Hindlimb muscle (tissue), 1 donor: ENCODE results near the gene ZNF550. TPM values are rescaled to one million over a fixed set of nuclear protein-coding genes. Genes with fewer than 3 reads are reported as not detected.

Source experiments
- DNase-seq: peaks from one replicate; pipeline ENCODE4 v3.0.0-alpha.2; 2013
- polyA plus RNA-seq: library from polyadenylated mRNA; unstranded; fragments of 120-200 nt; gene quantifications from one replicate; pipeline ENCODE4 v1.2.1, GENCODE V29; 2013; ENCODE audit not compliant: insufficient read length

Gene ZNF550
- polyA plus RNA-seq, result 12.8 TPM

- peak; percentile 93 for DNase-seq
These were observed at the start of gene ZNF550 for GRCh38 chr19:57559404-57560025. Gene ZNF550, minus strand, starts transcription at chr19:57559863. Its CDS starts 181 bp downstream, at chr19:57559682.

GRCh38 chr19:57606931-57607330 is 47.3 kb upstream of the ZNF550 start:
- DNase-seq, result no peak

- peak; percentile 93 for DNase-seq
These were observed 40.2 kb upstream of the ZNF550 start, which contains the start of gene ZNF530 for GRCh38 chr19:57599761-57600383. Gene ZNF530, plus strand, starts transcription at chr19:57599885. Its CDS starts 4,461 bp downstream, at chr19:57604346.

GRCh38 chr19:57599377-57599760 is 39.7 kb upstream of the ZNF550 start:
- no peak for DNase-seq

DNA sequence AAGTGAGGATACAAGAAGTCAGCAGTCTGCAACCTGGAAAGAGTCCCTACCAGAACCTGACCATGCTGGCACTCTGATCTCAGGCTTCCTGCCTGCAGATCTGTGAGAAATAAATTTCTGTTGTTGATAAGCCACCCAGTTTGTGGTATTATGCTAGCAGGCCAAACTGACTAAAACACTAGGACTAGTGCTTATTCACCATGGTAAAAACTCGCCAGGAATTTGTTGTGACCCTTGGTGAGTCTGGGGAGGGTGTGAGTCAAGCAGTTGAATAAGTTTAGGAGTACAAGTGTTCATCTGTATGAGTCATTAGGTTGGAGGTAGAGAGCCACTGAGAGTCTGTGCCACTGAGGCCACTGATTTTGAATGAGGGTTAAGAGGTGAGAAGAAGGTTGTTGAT is 27.9 kb upstream of the ZNF550 start:
- DNase-seq, result no peak

GRCh38 chr19:57583521-57584416 is 24.1 kb upstream of the ZNF550 start, which contains the start of gene ZIK1:
Gene ZIK1, plus strand, starts transcription at chr19:57584145. Its CDS starts 212 bp downstream, at chr19:57584357.
- peak; percentile 92 for DNase-seq

DNA sequence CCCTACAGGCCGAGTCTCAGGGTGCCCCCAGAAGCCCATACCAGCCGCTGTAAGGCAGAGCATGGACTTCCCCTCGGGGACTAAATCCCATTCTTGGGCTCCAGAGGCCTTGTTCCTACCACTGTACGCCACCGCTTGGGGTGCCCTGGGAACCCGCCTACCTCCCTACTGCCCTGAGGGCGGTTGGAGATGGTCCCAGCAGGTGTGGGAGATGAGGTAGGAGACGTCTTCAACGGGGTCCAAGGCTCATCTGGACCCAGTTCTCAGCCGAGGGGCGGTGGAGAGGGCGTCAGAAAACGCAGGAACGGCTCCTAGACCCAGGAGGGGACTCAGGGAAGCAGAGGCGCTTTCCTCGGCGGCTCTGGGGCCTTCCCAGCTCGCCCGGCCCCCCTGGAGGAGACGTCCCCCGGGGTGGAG is 23.4 kb upstream of the ZNF550 start:
- no peak for DNase-seq

DNA sequence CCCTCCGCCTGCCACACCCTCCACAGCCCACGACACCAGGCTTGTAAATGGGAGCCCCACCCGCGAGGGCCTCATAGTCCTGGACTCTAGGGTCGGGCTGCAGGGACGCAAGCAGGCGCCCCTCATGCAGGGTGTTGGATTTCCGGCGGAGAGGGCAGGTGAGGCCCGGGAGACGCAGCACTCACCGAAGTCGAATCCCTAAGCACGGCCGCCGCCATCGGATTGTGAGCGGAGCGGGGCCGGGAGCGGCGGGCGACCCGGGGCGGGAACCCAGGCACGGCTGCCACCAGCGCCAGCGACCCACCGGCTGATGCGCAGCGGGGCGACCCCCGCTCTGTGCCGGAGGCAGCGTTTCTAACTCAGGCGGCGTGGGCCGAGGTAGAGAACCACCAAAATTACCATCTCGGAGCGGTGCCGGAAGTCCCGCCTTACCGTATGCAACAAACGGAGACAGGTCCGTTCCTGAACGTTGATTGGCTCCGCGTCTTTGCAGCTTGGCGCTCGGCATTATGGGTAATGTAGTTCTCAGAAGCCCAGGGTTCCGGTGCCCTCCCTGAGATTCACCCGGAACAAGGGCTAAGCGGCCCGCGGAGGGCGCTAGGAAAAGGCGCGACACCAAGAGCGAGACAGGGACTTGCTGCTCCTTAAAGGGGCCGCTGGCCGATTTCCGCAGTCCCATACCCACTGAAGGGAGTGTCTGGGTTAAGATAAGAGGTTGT is 19.0 kb upstream of the ZNF550 start, which contains the start of gene ZNF416:
ZNF416 (minus strand) TSS at position 425 of the 719 bp plus-strand sequence; CDS start at position 218, 207 bp downstream.
- peak; percentile 98 for DNase-seq

DNA sequence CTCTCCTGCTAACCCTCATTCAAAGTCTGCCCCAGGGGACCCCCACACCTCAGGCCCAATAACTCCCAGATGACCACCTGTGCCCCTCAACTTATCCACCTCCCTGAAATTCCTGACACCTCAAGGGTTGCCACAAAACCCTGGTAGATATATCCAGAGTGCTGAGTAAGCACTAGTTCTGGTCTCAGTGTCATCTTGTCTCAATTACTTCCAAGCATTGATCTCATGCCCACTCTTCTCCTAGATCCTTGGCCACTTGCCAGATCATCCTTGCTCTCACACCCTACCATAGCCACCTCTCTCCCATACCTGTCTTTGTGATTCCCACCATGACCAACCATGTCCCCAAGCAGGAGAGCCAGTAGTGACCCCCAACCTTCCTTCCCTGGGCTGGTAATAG is 17.0 kb upstream of the ZNF550 start:
- no peak for DNase-seq

DNA sequence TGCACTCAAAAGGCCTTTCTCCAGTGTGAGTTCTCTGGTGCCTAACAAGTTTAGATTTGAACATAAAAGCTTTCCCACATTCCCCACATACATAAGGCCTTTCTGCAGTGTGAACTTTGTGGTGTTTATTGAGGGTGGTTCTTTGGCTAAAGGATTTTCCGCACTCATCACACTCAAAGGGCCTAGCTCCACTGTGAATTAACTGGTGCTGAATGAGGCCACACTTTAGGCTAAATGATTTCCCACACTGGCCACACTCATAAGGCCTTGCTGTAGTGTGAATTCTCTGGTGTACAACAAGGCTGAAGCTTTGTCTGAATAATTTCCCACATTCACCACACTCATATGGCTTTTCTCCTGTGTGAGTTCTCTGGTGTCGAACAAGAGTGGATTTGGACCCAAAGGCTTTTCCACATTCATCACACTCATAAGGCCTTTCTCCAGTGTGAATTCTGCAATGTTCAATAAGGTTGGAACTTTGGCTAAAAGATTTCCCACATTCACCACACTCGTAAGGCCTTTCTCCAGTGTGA is 12.8 kb upstream of the ZNF550 start:
- DNase-seq, result no peak

- no peak for DNase-seq
These were observed 11.0 kb upstream of the ZNF550 start for GRCh38 chr19:57570707-57571106.

GRCh38 chr19:57566396-57567265 is 7.0 kb upstream of the ZNF550 start:
- no peak for DNase-seq

DNA sequence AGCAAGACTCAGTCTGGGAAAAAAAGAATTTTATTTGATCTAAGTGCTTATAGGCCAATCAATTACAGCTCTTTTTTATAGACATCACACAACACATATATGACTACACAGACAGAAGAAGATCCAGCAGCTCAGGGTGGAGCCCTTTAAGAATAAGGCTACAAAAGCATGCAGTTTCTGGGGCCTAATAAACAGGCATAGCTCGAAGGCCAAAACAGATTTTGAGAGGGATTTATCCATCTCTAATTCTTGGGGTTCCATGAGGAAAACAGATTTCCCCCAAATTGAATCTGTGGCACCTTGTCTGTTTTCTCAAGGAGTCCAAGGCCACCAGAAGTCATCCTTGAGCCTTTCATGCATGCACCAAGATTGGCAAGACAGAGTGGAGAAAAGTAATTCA is 3.9 kb upstream of the ZNF550 start:
- no peak for DNase-seq

DNA sequence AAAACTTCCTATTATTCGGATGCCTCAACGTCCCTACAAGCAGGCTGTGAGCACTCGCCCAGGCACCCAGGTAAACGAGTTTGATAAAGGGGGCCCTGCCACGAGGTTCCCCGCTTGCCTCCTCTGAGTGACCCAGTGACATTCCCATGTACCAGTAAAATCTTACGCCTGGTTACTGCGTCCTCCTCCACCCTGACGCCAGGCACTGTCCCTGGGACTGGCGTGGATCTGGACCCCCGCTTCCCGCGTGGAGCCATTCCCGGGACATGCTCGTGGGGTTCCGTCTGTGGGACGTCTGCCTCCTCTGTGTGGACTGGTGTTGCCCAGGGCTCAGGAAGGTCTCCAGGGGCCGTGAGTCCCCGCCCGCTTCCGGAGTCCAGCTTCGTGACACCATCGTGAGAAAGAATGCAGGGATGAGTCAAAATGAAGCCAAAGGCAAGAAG is 407 bp upstream of the ZNF550 start:
- no peak for DNase-seq

- DNase-seq, result peak; percentile 6
These were observed 657 bp downstream of the ZNF550 start for GRCh38 chr19:57559008-57559403.

GRCh38 chr19:57558525-57558924 is 1.1 kb downstream of the ZNF550 start:
- no peak for DNase-seq

DNA sequence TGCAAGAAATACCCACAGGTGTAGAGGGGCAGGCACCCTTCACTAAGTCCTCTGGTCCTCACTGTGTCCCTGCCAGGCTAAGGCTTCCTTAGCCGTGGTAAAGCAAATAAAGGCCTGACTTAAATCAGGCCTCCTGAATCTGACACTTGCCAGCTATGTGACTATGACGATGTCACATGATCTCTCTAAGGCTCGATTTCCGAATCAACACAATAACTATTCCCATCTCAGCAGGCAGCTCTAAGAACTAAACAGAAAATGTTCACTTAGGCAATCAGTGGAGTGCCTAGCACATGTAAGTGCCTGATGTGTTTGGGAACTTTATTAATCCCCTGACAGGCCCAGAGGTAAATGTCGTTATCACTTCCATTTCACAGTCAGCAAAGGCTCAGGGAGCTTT is 2.0 kb downstream of the ZNF550 start:
- DNase-seq, result no peak

DNA sequence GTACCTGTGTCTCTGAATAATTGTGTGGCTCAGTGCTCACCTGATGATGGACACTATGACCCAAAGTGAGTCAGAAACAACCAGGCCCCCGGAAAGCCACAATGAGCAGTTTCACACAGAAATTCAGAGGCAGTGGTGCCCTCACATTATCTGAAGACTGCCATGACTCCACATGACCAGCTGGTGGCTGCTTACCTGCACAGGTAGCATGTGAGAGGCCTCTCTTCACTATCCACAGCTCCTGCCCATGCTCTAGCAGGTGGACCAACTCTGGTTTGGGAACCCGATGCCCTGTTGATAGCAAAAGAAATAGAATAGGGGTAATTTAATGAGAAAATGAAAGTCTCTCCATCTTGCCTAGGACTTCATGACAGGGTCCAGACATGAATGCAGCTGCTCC is 7.2 kb downstream of the ZNF550 start:
- no peak for DNase-seq

DNA sequence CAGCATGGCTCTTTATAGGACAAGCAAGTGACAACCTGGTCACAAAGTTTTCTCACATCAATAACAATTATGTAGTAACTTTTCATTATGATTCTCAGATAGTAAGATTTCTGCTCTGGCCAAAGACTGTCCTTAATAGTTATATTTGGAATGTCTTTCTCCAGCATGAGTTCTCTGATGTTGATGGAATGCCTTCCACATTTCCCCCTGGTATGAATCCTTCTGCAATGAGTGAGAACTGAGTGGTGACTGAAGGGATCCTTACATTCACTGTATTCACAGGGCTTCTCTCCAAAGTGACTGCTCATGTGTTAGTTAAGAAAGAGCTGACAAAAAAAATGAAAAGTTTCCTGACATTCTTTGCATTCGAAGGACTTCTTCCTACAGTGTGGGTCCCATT is 13.2 kb downstream of the ZNF550 start:
- DNase-seq, result no peak

DNA sequence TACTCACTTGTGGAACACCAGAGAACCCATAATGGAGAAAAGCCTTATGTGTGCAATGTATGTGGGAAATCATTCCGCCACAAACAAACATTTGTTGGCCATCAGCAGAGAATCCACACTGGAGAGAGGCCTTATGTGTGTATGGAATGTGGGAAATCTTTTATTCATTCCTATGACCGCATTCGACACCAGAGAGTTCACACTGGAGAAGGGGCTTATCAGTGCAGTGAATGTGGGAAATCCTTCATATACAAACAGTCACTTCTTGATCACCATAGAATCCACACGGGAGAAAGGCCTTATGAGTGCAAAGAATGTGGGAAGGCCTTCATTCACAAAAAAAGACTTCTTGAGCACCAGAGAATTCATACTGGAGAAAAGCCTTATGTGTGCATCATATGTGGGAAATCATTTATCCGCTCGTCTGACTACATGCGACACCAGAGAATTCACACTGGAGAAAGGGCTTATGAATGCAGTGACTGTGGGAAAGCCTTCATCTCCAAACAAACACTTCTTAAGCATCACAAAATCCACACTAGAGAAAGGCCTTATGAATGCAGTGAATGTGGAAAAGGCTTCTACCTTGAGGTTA is 21.6 kb downstream of the ZNF550 start:
- DNase-seq, result no peak
